ENCODE results near the gene ABCB6.
"Not testable (repeated sequence)": the region's sequence is repeated elsewhere in the genome, so short reads cannot be mapped to it uniquely, and the experiment has no call there.

ABCB6 gene

GRCh38 chr2:219207134-219207883 is 11.4 kb downstream of the ABCB6 start:
- no peak for TF ChIP-seq CTCF (IDR thresholded peaks at IDR 0.05; ENCODE audit: insufficient read depth, low read depth, low read length, missing control alignments)
- DNase-seq (ENCODE audit: low read depth): no peak

GRCh38 chr2:219206328-219207133 is 12.2 kb downstream of the ABCB6 start, which contains the start of gene ZFAND2B:
ZFAND2B (plus strand) TSS chr2:219206782; CDS start chr2:219206988, 206 bp downstream.
- peak; percentile 95 for DNase-seq (ENCODE audit: low read depth)
- H3K4me3 ChIP-seq (ENCODE audit: low read length): peak within 1 kb of the TSS; percentile 70
- TF ChIP-seq CTCF (IDR thresholded peaks at IDR 0.05; ENCODE audit: insufficient read depth, low read depth, low read length, missing control alignments): peak; percentile 9

More at GRCh38 chr2:219207134-219207883, 11.4 kb downstream of the ABCB6 start:
- peak overlapping the region; percentile 70 for H3K4me3 ChIP-seq (ENCODE audit: low read length)

- DNase-seq (ENCODE audit: low read depth): no peak
- peak overlapping the region; percentile 70 for H3K4me3 ChIP-seq (ENCODE audit: low read length)
- no peak for TF ChIP-seq CTCF (IDR thresholded peaks at IDR 0.05; ENCODE audit: insufficient read depth, low read depth, low read length, missing control alignments)
Measured at GRCh38 chr2:219205981-219206327, 12.8 kb downstream of the ABCB6 start.

GRCh38 chr2:219205165-219205538 is 13.6 kb downstream of the ABCB6 start:
- TF ChIP-seq CTCF (IDR thresholded peaks at IDR 0.05; ENCODE audit: insufficient read depth, low read depth, low read length, missing control alignments): no peak
- no peak overlapping the region for H3K4me3 ChIP-seq (ENCODE audit: low read length)
- DNase-seq (ENCODE audit: low read depth): no peak

GRCh38 chr2:219204425-219205164 is 14.2 kb downstream of the ABCB6 start:
- H3K4me3 ChIP-seq (ENCODE audit: low read length): no peak overlapping the region
- no peak for TF ChIP-seq CTCF (IDR thresholded peaks at IDR 0.05; ENCODE audit: insufficient read depth, low read depth, low read length, missing control alignments)
- DNase-seq (ENCODE audit: low read depth): no peak

- not testable (repeated sequence) for H3K4me3 ChIP-seq (ENCODE audit: low read length); DNase-seq (ENCODE audit: low read depth)
Measured at GRCh38 chr2:219201331-219201730, 17.4 kb downstream of the ABCB6 start.

GRCh38 chr2:219200502-219201326 is 18.0 kb downstream of the ABCB6 start:
- DNase-seq (ENCODE audit: low read depth); H3K4me3 ChIP-seq (ENCODE audit: low read length): not testable (repeated sequence)

Data from epithelial cell of esophagus (primary cell).